C4-2B (cell line): Measurements from ENCODE around the gene TMUB1.
A peak's percentile ranks its signal among the peaks of the same experiment; 100 is the strongest.

Experiments used
- CTCF ChIP-seq: fragments of 450-650 bp; conservative IDR thresholded peaks from 2 replicates; pipeline ENCODE4 v1.5.1; 2017; ENCODE audit warnings: mild to moderate bottlenecking
- ZFX ChIP-seq: fragments of 450-650 bp; IDR thresholded peaks from 2 replicates; pipeline ENCODE4 v1.6.1; 2017

- TF ChIP-seq CTCF (peak; percentile 31), ZFX (peak; percentile 3; the same call in 1 of the 2 replicates)
These were observed 32.0 kb upstream of the TMUB1 start for GRCh38 chr7:151115121-151115835.
